ENCODE data around the gene NPFFR1. TPM values are rescaled to one million over a fixed set of nuclear protein-coding genes. Genes with fewer than 3 reads are reported as not detected.

NPFFR1 gene
- total and polyA plus RNA-seq, 4 donors: under 0.01 TPM; not detected in 3

DNA sequence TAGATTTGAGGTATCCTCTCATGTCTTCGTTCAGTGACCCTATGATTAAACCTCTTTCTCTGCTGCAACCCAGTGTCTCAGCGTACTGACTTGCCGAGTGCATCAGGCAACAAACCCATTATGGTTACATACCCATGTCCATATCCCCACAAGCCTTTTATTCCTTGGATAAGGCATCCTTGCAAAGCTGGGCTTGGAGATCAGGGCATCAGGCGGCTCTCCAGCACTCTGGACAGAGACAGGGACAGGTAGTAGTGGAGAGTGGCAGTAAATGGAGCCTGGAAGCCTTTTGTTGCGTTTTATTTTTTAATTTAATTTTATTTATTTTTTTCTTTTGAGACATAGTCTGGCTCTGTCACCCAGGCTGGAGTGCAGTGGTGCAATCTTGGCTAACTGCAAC is 32.0 kb upstream of the NPFFR1 start:
- WGBS: 97% methylated on average over 5 of the region's 5 CpGs
- no peak overlapping the region for H3K4me3 ChIP-seq (ENCODE audit: low read depth in 1 of 3, low read length in 3 of 3)
- peaks cover 0 to 4% (median 1%) of the 10 kb centered on the region in 4 donors for H3K36me3 ChIP-seq (ENCODE audit: control insufficient read depth in 4 of 4, insufficient read depth in 3 of 4, low read depth in 1 of 4, low read length in 3 of 4)
- TF ChIP-seq, protein P1, sequence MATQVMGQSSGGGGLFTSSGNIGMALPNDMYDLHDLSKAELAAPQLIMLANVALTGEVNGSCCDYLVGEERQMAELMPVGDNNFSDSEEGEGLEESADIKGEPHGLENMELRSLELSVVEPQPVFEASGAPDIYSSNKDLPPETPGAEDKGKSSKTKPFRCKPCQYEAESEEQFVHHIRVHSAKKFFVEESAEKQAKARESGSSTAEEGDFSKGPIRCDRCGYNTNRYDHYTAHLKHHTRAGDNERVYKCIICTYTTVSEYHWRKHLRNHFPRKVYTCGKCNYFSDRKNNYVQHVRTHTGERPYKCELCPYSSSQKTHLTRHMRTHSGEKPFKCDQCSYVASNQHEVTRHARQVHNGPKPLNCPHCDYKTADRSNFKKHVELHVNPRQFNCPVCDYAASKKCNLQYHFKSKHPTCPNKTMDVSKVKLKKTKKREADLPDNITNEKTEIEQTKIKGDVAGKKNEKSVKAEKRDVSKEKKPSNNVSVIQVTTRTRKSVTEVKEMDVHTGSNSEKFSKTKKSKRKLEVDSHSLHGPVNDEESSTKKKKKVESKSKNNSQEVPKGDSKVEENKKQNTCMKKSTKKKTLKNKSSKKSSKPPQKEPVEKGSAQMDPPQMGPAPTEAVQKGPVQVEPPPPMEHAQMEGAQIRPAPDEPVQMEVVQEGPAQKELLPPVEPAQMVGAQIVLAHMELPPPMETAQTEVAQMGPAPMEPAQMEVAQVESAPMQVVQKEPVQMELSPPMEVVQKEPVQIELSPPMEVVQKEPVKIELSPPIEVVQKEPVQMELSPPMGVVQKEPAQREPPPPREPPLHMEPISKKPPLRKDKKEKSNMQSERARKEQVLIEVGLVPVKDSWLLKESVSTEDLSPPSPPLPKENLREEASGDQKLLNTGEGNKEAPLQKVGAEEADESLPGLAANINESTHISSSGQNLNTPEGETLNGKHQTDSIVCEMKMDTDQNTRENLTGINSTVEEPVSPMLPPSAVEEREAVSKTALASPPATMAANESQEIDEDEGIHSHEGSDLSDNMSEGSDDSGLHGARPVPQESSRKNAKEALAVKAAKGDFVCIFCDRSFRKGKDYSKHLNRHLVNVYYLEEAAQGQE (IDR thresholded peaks at IDR 0.05): peak; percentile 94
- no peak for TF ChIP-seq YY1 (IDR thresholded peaks at IDR 0.05)
- TF ChIP-seq FOXA2 (IDR thresholded peaks at IDR 0.05): no peak
- TF ChIP-seq SP1 (IDR thresholded peaks at IDR 0.05): no peak
- TF ChIP-seq EGR1 (IDR thresholded peaks at IDR 0.05; ENCODE audit: low read depth in 2 of 2): no peak
- no peak overlapping the region for H3K9ac ChIP-seq (ENCODE audit: low read depth in 1 of 2, low read length in 2 of 2)
- no peaks in the 10 kb centered on the region for H3K9me3 ChIP-seq (ENCODE audit: control insufficient read depth in 4 of 4, low read length in 3 of 4)
- no peaks in the 10 kb centered on the region for H3K27me3 ChIP-seq (ENCODE audit: control insufficient read depth in 4 of 4, insufficient read depth in 4 of 4, low read length in 3 of 4)
- no peak for DNase-seq (ENCODE audit: low spot score)
- peaks cover 7 to 24% (median 22%) of the 10 kb centered on the region in 4 donors for H3K4me1 ChIP-seq (ENCODE audit: control insufficient read depth in 4 of 4, insufficient read depth in 4 of 4, low read length in 3 of 4)
- H3K27ac ChIP-seq (ENCODE audit: low read depth in 1 of 2, low read length in 2 of 2): no peak overlapping the region

DNA sequence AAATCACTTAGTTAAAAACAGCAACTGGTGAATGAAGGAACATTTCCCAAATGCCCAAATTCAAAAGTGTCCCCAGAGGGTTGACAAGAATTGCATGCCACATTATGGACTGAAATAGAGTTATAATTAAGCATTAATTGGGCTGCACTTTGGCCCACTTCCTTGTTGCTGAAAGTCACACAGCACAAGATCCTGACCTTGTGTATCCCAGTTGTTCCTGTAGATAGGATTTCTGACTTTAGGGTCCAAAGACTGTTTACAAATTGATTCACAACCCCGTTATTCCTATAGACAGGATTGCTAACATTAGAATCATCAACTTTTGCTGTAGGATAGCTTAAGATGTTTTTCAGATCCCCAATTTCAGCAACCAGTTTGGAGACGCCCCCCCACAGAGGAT is 31.5 kb upstream of the NPFFR1 start:
- DNase-seq (ENCODE audit: low spot score): no peak
- 64% methylated on average over 2 of the region's 2 CpGs for WGBS
- Histone ChIP-seq H3K36me3 (ENCODE audit: control insufficient read depth in 4 of 4, insufficient read depth in 3 of 4, low read depth in 1 of 4, low read length in 3 of 4) (peaks cover 0 to 4% (median 1%) of the 10 kb centered on the region in 4 donors), H3K27ac (ENCODE audit: low read depth in 1 of 2, low read length in 2 of 2) (no peak overlapping the region), H3K4me3 (ENCODE audit: low read depth in 1 of 3, low read length in 3 of 3) (no peak overlapping the region), H3K9me3 (ENCODE audit: control insufficient read depth in 4 of 4, low read length in 3 of 4) (no peaks in the 10 kb centered on the region), H3K27me3 (ENCODE audit: control insufficient read depth in 4 of 4, insufficient read depth in 4 of 4, low read length in 3 of 4) (no peaks in the 10 kb centered on the region), H3K4me1 (ENCODE audit: control insufficient read depth in 4 of 4, insufficient read depth in 4 of 4, low read length in 3 of 4) (peaks cover 7 to 24% (median 22%) of the 10 kb centered on the region in 4 donors), H3K9ac (ENCODE audit: low read depth in 1 of 2, low read length in 2 of 2) (no peak overlapping the region)
- TF ChIP-seq EGR1 (IDR thresholded peaks at IDR 0.05; ENCODE audit: low read depth in 2 of 2) (no peak), YY1 (IDR thresholded peaks at IDR 0.05) (no peak)

DNA sequence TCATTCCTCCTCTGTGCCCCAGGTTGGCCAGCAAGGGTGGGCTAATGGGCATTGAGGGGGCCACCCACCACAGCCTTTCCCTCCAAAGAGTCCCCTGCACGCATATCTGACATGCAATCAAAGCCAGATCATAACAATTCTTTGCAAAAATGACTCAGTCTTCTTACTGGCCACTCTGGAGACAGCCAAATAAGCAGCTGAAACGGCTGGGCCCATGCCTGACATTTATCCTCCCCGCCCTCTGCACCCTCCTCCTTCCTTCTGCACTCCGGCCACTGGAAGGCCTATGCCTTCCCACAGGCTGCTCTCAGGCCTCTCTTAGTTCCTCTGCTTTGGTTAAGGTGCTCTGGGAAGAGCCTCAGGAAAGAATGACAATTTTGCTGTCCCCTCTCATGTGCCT is 29.2 kb upstream of the NPFFR1 start:
- Histone ChIP-seq H3K9ac (ENCODE audit: low read depth in 1 of 2, low read length in 2 of 2) (no peak overlapping the region), H3K27me3 (ENCODE audit: control insufficient read depth in 4 of 4, insufficient read depth in 4 of 4, low read length in 3 of 4) (no peaks in the 10 kb centered on the region), H3K4me3 (ENCODE audit: low read depth in 1 of 3, low read length in 3 of 3) (no peak overlapping the region), H3K36me3 (ENCODE audit: control insufficient read depth in 4 of 4, insufficient read depth in 3 of 4, low read depth in 1 of 4, low read length in 3 of 4) (peaks cover 0 to 2% (median 0%) of the 10 kb centered on the region in 4 donors), H3K4me1 (ENCODE audit: control insufficient read depth in 4 of 4, insufficient read depth in 4 of 4, low read length in 3 of 4) (peaks cover 7 to 20% (median 18%) of the 10 kb centered on the region in 4 donors), H3K27ac (ENCODE audit: low read depth in 1 of 2, low read length in 2 of 2) (no peak overlapping the region), H3K9me3 (ENCODE audit: control insufficient read depth in 4 of 4, low read length in 3 of 4) (no peaks in the 10 kb centered on the region)
- no peak for DNase-seq (ENCODE audit: low spot score)
- 87% methylated on average over 4 of the region's 4 CpGs for whole genome bisulfite sequencing
- TF ChIP-seq TAF1 (conservative IDR thresholded peaks at IDR 0.05): no peak
- TF ChIP-seq, protein P1 (IDR thresholded peaks at IDR 0.05): no peak
- no peak for TF ChIP-seq FOXA1 (IDR thresholded peaks at IDR 0.05)
- no peak for TF ChIP-seq NR2F2 (IDR thresholded peaks at IDR 0.05)
- TF ChIP-seq YY1 (IDR thresholded peaks at IDR 0.05): no peak
- TF ChIP-seq GABPA (IDR thresholded peaks at IDR 0.05 in 1 of 2, conservative IDR thresholded peaks at IDR 0.05 in 1 of 2): no peak
- TF ChIP-seq RAD21 (IDR thresholded peaks at IDR 0.05): no peak
- no peak for TF ChIP-seq SP1 (IDR thresholded peaks at IDR 0.05)
- TF ChIP-seq EGR1 (IDR thresholded peaks at IDR 0.05; ENCODE audit: low read depth in 2 of 2): no peak
- no peak for TF ChIP-seq HNF4A (conservative IDR thresholded peaks at IDR 0.05)
- no peak for TF ChIP-seq RXRA (IDR thresholded peaks at IDR 0.05)
